TTC549 (cell line): Measurements from ENCODE around the gene EDAR.

Source experiments
- FAIRE-seq: peaks from 2 replicates; lab custom pipeline; 2012; peaks lifted over from hg19 to GRCh38; lab: Jason Lieb, UNC

Gene EDAR

GRCh38 chr2:109001201-109001600 lies 12.2 kb upstream of the EDAR start:
- no peak for FAIRE-seq

- FAIRE-seq: no peak
Measured at GRCh38 chr2:109000738-109001137, 11.7 kb upstream of the EDAR start.

GRCh38 chr2:108998911-108999310 lies 9.9 kb upstream of the EDAR start:
- no peak for FAIRE-seq

- no peak for FAIRE-seq
Measured at GRCh38 chr2:108994178-108994577, 5.2 kb upstream of the EDAR start.

- no peak for FAIRE-seq
Measured at GRCh38 chr2:108993095-108993937, 4.3 kb upstream of the EDAR start.

GRCh38 chr2:108988076-108988795 lies 784 bp downstream of the EDAR start:
- FAIRE-seq: no peak

GRCh38 chr2:108986916-108987510 lies 2.0 kb downstream of the EDAR start:
- FAIRE-seq: no peak

GRCh38 chr2:108983610-108984009 lies 5.4 kb downstream of the EDAR start:
- FAIRE-seq: no peak

GRCh38 chr2:108983061-108983460 lies 6.0 kb downstream of the EDAR start:
- no peak for FAIRE-seq

- FAIRE-seq: no peak
Measured at GRCh38 chr2:108982259-108982679, 6.8 kb downstream of the EDAR start.

GRCh38 chr2:108981846-108982245 lies 7.2 kb downstream of the EDAR start:
- no peak for FAIRE-seq

GRCh38 chr2:108980076-108980475 lies 8.9 kb downstream of the EDAR start:
- FAIRE-seq: no peak

GRCh38 chr2:108979461-108979860 lies 9.6 kb downstream of the EDAR start:
- FAIRE-seq: no peak

- FAIRE-seq: no peak
Measured at GRCh38 chr2:108978709-108979111, 10.3 kb downstream of the EDAR start.

GRCh38 chr2:108975613-108976435 lies 13.2 kb downstream of the EDAR start:
- FAIRE-seq: no peak

- FAIRE-seq: no peak
Measured at GRCh38 chr2:108974674-108975073, 14.3 kb downstream of the EDAR start.

GRCh38 chr2:108972663-108973062 lies 16.4 kb downstream of the EDAR start:
- FAIRE-seq: no peak

- no peak for FAIRE-seq
Measured at GRCh38 chr2:108971661-108972566, 17.1 kb downstream of the EDAR start.

GRCh38 chr2:108970369-108970768 lies 18.7 kb downstream of the EDAR start:
- FAIRE-seq: no peak

GRCh38 chr2:108969856-108970255 lies 19.2 kb downstream of the EDAR start:
- FAIRE-seq: no peak

GRCh38 chr2:108968619-108969018 lies 20.4 kb downstream of the EDAR start:
- FAIRE-seq: no peak
